Fibroblast of pulmonary artery (primary cell): ENCODE measurements around the gene MROH8.

ENCODE experiments used
- DNase-seq: peaks from one replicate; pipeline ENCODE4 v3.0.0-alpha.2; 2010; ENCODE audit warnings: low read depth
- H3K4me3 ChIP-seq: replicated peaks from 2 replicates; pipeline ENCODE4 v1.5.1; 2011; ENCODE audit warnings: low read depth, mild to moderate bottlenecking, control low read depth, low read length, moderate library complexity
- CTCF ChIP-seq: IDR thresholded peaks from 2 replicates; pipeline ENCODE4 v1.5.1; 2011; ENCODE audit warnings: mild to moderate bottlenecking, control low read depth, low read length, inconsistent platforms; ENCODE audit errors: missing control alignments

Gene MROH8

GRCh38 chr20:37178839-37179682, at the start of gene MROH8, which contains the start of gene RPN2:
TSS of gene MROH8 (minus strand) at chr20:37179548.
TSS of gene RPN2 (plus strand) at chr20:37179330. CDS start at chr20:37179357, 27 bp downstream.
- TF ChIP-seq CTCF = no peak
- peak within 1 kb of the TSS; percentile 94 for H3K4me3 ChIP-seq
- DNase-seq = peak; percentile 98

DNA sequence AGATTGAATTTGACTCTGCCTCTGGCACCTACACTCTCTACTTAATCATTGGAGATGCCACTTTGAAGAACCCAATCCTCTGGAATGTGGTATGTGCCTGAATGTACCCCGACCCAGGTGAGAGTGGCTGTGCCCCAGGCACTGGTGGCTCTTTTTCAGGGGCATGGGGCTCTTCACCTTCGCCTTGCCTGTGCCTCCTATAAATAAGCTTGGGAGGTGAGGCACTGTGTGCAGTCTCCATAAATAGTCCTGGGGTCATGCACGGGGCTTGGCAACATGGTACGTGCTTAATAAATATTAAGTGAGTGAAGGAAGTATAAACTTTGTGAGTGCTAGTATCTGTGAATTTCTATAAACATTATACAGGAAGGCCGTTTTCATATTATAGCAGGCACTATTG, 49.3 kb upstream of the MROH8 start:
- DNase-seq = no peak
- H3K4me3 ChIP-seq = no peak overlapping the region
- no peak for TF ChIP-seq CTCF

GRCh38 chr20:37228082-37228481, 48.7 kb upstream of the MROH8 start:
- no peak for DNase-seq
- TF ChIP-seq CTCF = no peak

DNA sequence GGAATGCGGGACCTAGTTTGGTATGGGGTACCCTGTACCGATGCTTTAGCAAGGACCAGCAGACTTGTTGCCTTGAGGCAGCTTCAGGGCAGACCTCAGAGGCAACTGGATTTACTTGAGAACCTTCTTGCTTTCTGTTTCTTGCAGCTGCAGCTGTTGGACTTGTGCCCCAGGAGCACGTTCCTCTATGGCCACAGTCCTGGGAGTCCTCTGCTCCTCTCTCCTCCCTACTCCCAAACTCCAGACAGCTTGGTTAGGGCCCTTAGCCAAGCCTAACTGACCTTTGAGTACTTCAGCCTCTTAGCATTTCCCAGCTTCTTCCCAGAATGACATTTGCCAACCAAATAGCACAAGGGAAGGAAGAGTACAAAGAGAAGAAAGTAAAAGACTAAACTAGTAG, 47.5 kb upstream of the MROH8 start:
- TF ChIP-seq CTCF = no peak
- DNase-seq = peak; percentile 16
- H3K4me3 ChIP-seq = no peak overlapping the region

More at GRCh38 chr20:37228082-37228481, 48.7 kb upstream of the MROH8 start:
- no peak overlapping the region for H3K4me3 ChIP-seq

DNA sequence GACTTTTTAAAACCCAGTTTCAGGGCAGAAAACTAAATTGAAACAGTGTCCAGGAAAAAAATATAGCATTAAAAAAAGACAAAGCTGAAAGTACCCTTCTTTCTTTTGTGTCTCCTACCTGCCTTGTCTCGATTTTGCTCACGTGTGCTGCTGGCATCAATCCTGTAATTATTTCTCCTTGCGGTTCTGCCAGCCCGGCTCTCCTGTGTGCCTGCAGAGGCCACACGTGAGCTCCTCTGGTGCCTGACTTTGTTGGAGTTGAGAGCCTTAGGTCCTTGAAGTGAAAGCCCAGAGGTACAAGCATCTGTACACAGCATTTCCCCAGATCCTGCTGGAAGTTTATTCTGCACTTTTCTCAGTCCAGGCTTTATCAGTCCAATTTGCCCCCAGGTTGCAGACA, 45.8 kb upstream of the MROH8 start:
- H3K4me3 ChIP-seq = no peak overlapping the region
- no peak for TF ChIP-seq CTCF
- no peak for DNase-seq

DNA sequence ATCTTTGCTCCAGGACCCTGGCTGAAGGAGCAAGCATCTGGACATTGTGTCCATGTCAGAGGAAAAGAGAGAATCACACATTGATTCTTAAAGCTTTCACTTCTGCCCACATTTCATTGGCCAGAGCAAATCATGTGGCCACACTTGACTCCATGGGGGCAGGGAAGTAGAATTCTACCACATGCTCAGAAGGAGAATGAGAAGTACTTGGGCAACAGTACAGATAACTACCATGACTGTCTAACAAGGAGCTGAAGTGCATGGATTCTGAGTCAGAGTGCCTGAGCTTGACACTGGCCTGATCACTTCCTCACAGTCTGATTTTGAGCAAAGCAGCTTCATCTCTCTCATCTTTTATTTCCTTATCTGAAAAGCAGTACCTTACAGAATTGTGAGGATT, 43.7 kb upstream of the MROH8 start:
- DNase-seq = peak; percentile 92
- H3K4me3 ChIP-seq = no peak overlapping the region
- TF ChIP-seq CTCF = no peak

GRCh38 chr20:37222086-37222485, 42.7 kb upstream of the MROH8 start:
- no peak for DNase-seq
- TF ChIP-seq CTCF = no peak
- no peak overlapping the region for H3K4me3 ChIP-seq
